Fibroblast of the conjunctiva (primary cell): ENCODE measurements around the gene WDSUB1.

Experiments used
- DNase-seq: peaks from one replicate; pipeline ENCODE4 v3.0.0-alpha.2; 2010; ENCODE audit warnings: low read depth

Gene WDSUB1

DNA sequence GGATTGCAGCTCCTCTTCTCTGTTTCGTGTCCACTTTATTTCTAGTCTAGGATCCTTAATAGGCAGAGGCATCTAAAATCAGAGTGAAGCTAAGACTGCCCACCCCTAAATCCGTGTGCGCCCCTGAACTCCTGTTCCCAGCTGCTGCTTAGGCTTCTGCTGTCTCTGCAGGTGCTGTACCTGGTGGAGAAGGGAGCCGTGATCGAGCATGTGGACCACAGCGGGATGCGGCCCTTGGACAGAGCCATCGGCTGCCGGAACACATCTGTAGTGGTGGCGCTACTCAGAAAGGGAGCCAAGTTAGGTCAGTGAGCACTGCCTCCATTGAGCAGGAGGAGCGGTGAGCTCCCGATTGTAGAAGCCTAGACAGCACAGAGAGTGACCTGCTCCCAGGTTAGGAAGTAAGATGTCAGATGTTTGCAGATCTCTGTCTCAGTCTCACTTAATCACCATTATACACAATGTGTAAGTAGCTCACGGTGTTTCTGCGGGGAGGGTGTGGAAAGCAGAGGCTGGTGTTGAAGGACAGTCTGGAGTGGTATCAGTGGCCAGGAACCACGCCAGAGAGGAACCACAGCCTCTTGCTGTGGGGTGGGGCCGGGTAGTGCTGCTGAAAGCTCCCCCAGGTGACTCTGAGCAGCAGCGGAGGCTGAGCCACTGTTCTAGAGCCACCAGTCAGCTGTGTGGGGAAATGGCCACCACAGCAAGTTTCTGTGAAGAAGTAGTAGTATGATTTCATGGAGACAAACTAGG is 62.3 kb downstream of the WDSUB1 start:
- no peak for DNase-seq

DNA sequence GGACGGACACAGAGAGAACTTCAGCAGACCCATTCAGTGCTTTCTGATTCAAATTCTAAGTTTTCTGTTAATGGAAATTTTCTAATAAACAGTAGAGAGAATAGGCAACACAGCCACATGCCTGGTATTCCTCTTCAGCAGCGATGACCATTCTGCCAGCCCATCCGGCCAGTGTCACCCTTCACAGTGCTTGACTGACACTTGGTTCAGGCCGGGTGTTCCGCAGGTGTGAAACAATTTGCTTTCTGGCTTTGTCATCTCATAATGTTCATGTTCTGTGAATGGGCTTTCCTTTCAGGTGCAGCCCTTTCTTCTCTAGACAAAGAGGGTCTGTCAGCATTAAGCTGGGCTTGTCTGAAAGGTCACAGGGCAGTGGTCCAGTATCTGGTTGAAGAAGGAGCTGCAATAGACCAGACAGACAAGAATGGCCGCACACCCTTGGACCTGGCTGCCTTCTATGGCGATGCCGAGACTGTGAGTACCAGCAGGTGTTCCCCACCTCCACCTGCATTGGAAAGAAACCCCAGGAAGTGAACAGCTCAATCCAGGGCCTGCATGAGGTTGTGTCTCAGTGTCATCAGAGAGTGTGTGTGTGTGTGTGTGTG is 67.0 kb downstream of the WDSUB1 start:
- no peak for DNase-seq

- DNase-seq, result no peak
Measured at GRCh38 chr2:159218389-159218788, 68.1 kb downstream of the WDSUB1 start.

GRCh38 chr2:159217676-159218075 is 68.8 kb downstream of the WDSUB1 start:
- DNase-seq, result no peak

- DNase-seq, result no peak
Measured at GRCh38 chr2:159215116-159215515, 71.4 kb downstream of the WDSUB1 start.

DNA sequence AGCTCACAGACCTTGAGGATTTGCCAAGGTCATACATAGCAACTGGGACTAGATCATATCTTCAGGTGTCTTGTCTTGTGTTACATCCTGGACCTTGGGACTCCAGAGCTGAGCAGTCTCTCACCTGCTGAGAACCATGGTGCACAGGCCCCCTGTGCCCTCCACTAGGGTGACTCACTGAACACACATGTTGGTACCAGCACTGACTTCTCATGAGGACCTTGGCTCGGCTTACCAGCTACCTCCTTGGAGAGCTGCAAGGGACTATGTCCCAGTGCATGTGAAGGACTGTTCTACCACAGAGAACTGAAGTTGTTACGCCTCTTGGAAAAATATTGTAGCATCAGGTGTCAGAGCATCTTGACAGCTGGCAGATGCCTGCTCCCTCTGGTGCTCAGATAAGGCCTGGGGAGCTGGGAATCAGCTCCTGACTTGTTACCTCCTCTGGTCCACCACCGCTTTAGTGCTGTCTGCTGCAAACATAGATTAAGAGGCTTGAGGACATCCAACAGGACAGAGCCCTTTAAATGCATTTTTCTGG is 72.1 kb downstream of the WDSUB1 start:
- DNase-seq, result no peak

GRCh38 chr2:159213296-159213695 is 73.2 kb downstream of the WDSUB1 start:
- no peak for DNase-seq

DNA sequence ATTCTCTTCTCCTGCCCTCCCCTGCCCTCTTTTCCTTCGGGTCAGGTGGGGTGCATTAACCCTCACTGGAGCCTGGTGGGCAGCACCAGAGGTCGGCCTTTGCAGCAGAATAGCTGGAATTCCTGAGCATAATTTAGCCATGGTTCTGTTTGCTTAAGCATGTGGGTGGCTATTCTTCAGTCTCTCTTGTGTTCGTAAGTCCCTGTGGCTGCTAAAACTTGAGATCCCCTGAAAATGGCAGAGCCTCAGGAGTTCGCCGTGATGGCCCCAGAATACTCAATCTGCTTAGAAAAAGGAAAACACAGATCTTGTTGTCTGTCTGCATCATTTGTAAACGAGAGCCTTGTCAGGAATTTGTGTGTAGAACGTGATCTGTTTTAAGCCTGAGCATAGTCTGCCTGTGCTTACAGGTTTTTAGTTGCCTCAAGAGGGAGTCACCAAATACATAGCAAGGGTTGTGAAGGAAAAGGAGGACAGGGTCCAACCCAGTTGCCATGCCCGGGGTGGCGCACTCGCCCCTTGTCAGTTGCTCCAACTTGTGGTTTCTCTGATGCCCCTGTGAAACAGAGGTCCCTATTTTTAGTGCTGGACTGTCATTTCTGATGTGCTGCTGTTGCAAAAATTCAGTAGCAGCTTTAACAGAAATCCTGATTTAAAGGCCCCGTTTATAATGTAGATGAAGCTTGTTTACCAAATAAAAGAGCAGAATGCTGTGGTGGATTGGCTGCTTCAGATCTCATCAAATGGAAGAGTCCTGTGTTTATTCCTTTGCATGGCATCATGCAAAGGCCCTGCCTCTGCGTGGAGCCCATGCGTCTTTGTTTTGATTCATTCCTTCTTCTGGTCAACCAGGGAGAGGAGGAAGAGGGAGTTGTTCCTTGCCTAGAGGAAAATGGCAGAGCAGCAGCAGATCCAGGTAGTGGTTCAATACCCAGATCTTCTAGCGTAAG is 74.8 kb downstream of the WDSUB1 start:
- DNase-seq, result no peak

GRCh38 chr2:159209341-159210306 is 76.9 kb downstream of the WDSUB1 start:
- DNase-seq, result no peak

- no peak for DNase-seq
Measured at GRCh38 chr2:159208438-159208837, 78.1 kb downstream of the WDSUB1 start.

- no peak for DNase-seq
Measured at GRCh38 chr2:159206736-159207380, 79.6 kb downstream of the WDSUB1 start.

DNA sequence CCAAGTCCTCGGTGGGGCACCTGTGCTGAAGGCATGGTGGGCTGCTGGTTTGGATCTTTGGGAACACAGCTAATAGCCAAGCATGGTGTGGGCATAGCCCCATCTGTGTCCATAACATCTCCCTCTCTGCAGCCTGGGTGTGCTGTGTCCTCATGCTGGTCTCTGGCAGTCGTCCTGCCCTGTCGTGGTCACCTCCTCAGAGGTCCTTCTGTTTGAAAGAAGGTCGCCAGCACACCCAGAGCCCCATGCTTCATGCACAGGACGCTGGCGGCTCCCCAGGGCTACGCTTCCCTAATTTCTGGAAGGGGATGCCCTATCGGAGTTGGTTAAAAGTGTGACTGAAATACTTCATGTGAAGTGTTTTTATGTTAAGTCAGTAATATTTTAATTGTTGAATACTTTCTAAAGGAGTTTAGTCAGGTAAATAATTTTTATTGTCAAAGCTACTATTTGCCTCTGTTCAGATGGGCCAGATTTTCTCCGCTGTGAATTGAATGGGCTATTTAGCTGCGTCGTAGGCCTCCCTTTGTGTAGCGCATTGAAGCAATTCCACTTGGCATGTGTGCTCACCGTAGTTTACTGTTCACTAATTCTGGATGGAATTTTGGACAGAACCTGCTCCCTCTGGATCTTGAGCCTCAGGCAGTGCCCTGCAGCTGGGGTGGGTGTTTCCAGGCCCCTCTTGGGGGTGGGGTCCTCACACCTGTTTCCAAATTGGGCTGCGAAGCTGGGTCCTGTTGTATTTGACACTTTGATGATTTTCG is 81.9 kb downstream of the WDSUB1 start:
- no peak for DNase-seq

GRCh38 chr2:159202568-159203071 is 83.9 kb downstream of the WDSUB1 start:
- peak; percentile 89 for DNase-seq

DNA sequence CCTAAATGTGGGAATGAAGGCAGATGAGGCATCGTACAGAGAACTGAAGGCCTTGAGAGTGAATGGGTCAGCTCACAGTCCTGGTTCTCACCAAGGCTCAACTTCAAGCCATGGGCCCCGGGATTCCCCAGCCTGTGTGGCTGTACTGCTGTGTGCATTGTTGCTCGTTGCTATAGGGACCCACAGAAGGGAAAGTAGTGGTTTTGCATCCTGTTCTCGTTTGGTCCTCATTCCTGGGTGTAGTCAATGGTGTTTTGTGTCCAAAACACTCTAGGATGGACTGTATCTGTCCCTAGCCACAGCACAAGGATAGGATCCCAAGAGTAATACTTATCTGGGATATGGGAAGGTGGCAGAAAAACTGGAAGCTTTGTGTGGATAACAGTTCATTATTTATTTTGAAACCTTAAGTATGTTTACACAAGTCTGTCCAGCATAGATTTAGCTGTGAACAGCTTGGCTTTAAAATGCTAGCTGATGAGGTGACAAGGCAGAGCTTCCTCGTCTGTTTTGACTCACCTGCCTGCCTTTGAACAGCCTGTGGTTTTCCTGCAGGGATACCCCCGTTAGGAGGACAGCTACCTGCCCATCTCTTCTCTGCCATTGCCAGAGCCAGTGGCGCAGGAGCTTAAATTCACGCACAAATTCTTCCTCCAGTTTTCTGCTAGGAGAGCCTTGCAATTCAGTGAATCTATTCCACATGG is 85.0 kb downstream of the WDSUB1 start:
- no peak for DNase-seq

GRCh38 chr2:159200498-159200897 is 86.0 kb downstream of the WDSUB1 start:
- no peak for DNase-seq

- DNase-seq, result no peak
Measured at GRCh38 chr2:159199761-159200465, 86.6 kb downstream of the WDSUB1 start.

DNA sequence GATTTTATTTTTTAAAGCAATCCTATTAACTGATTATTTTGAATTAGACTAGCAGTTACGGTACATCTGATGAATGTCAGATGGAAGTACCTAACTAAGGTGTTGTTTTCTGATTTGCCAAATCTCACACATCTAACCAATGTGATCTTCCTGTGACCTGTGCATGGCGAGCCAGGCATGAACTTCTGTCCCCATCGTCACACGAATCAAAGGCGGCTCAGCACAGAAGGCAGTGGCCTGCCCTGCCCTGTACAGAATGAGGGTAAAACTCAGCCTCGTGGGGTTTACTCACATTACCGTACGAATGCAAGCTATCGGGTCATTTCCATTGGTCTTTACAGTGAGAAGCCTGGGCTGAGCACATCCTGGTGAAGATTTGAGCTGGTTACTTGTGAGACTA is 87.3 kb downstream of the WDSUB1 start:
- no peak for DNase-seq

DNA sequence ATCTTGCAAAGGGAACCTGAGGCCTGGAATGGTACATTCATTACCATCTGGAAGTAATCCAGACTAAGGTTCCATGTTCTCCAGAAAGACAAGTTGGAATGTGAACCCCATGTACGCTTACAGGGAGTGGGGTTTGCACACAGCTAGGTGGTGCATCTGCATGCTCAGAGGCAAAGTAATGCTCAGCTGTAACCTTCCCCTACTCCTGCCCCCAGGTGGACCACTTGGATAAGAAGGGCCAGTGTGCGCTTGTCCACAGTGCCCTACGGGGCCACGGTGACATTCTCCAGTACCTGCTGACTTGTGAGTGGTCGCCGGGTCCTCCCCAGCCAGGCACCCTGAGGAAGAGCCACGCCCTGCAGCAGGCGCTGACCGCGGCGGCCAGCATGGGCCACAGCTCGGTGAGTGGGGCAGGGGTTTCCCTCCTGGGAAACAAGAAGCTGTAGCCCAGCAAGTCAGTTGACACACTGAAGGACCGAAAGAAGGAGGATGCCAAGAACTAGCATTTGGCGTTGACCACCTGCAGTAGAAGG is 90.0 kb downstream of the WDSUB1 start:
- DNase-seq, result no peak
